SK-N-SH treated with all-trans-retinoic acid at 6 μM for 48 hours (cell line): ENCODE data around the gene RIPK4.

Experiments
- ARNTL ChIP-seq: fragments of 450-650 bp; formaldehyde crosslinking; IDR thresholded peaks from 2 replicates; pipeline ENCODE4 v1.5.0; 2020; ENCODE audit warnings: low read depth, mild to moderate bottlenecking, moderate library complexity, borderline replicate concordance
- ESRRG ChIP-seq: fragments of 250-450 bp; sonication (Bioruptor Pico); IDR thresholded peaks from 2 replicates; pipeline ENCODE4 v1.6.1; 2021; ENCODE audit warnings: mild to moderate bottlenecking
- GLIS3 ChIP-seq: fragments of 250-450 bp; sonication (Bioruptor Pico); IDR thresholded peaks from 2 replicates; pipeline ENCODE4 v1.5.0; 2020; ENCODE audit warnings: mild to moderate bottlenecking, moderate library complexity
- OSR1 ChIP-seq: fragments of 250-450 bp; sonication (Bioruptor Pico); IDR thresholded peaks from 2 replicates; pipeline ENCODE4 v1.8.0; 2022; ENCODE audit warnings: moderate library complexity, mild to moderate bottlenecking, inconsistent platforms
- PPARA ChIP-seq: fragments of 250-450 bp; sonication (Bioruptor Pico); IDR thresholded peaks from 2 replicates; pipeline ENCODE4 v1.5.0; 2020; ENCODE audit warnings: mild to moderate bottlenecking, borderline replicate concordance
- RARB ChIP-seq: fragments of 250-450 bp; sonication (Bioruptor Pico); IDR thresholded peaks from 2 replicates; pipeline ENCODE4 v1.8.0; 2021; ENCODE audit warnings: mild to moderate bottlenecking, moderate library complexity
- TOX ChIP-seq: fragments of 250-450 bp; sonication (Bioruptor Pico); IDR thresholded peaks from 2 replicates; pipeline ENCODE4 v1.8.0; 2021; ENCODE audit warnings: mild to moderate bottlenecking, moderate library complexity, borderline replicate concordance
- ZC3H10 ChIP-seq: fragments of 250-450 bp; sonication (Bioruptor Pico); IDR thresholded peaks from 2 replicates; pipeline ENCODE4 v1.5.1; 2021; ENCODE audit warnings: mild to moderate bottlenecking, moderate library complexity
- ZFP30 ChIP-seq: fragments of 450-650 bp; formaldehyde crosslinking; IDR thresholded peaks from 2 replicates; pipeline ENCODE4 v1.5.0; 2022; ENCODE audit warnings: mild to moderate bottlenecking, moderate library complexity
- ZNF8 ChIP-seq: fragments of 450-650 bp; formaldehyde crosslinking; IDR thresholded peaks from 2 replicates; pipeline ENCODE4 v1.5.0; 2020; ENCODE audit warnings: mild to moderate bottlenecking, moderate library complexity
- TF ChIP-seq, protein P1 (sequence below): fragments of 250-450 bp; sonication (Bioruptor Pico); IDR thresholded peaks from 2 replicates; pipeline ENCODE4 v1.8.0; 2020; ENCODE audit warnings: mild to moderate bottlenecking, moderate library complexity, borderline replicate concordance
- TF ChIP-seq, protein P2 (sequence below): fragments of 250-450 bp; sonication (Bioruptor Pico); IDR thresholded peaks from 2 replicates; pipeline ENCODE4 v1.5.1; 2020; ENCODE audit warnings: low read depth, mild to moderate bottlenecking, moderate library complexity
- TF ChIP-seq, protein P3 (sequence below): fragments of 250-450 bp; sonication (Bioruptor Pico); IDR thresholded peaks from 2 replicates; pipeline ENCODE4 v1.5.1; 2021; ENCODE audit warnings: mild to moderate bottlenecking, moderate library complexity

DNA sequence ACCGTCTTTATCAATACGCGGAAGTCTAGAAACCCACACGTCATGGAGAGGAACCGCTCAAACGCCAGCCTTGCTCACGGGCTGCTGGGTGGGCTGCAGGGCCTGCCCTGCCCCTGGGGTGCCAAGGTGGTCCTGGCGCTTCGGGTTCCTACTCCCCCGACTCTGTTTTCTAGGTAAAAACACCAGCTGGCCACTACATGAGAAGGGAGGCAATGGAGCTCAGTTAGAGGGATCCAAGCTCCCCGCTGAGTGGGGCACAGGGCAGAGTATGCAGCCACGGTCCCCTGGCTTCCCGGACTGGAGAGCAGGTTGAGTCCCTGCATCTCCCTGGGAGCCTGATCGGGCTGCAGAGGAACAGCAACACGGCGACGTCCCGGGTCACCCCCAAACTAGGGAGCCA is 41.2 kb upstream of the RIPK4 start:
- TF ChIP-seq PPARA (CRISPR knock-in tag) = no peak
- no peak for TF ChIP-seq ZFP30 (CRISPR knock-in tag)
- TF ChIP-seq, protein P1, sequence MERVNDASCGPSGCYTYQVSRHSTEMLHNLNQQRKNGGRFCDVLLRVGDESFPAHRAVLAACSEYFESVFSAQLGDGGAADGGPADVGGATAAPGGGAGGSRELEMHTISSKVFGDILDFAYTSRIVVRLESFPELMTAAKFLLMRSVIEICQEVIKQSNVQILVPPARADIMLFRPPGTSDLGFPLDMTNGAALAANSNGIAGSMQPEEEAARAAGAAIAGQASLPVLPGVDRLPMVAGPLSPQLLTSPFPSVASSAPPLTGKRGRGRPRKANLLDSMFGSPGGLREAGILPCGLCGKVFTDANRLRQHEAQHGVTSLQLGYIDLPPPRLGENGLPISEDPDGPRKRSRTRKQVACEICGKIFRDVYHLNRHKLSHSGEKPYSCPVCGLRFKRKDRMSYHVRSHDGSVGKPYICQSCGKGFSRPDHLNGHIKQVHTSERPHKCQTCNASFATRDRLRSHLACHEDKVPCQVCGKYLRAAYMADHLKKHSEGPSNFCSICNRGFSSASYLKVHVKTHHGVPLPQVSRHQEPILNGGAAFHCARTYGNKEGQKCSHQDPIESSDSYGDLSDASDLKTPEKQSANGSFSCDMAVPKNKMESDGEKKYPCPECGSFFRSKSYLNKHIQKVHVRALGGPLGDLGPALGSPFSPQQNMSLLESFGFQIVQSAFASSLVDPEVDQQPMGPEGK (CRISPR knock-in tag) = no peak
- TF ChIP-seq, protein P2, sequence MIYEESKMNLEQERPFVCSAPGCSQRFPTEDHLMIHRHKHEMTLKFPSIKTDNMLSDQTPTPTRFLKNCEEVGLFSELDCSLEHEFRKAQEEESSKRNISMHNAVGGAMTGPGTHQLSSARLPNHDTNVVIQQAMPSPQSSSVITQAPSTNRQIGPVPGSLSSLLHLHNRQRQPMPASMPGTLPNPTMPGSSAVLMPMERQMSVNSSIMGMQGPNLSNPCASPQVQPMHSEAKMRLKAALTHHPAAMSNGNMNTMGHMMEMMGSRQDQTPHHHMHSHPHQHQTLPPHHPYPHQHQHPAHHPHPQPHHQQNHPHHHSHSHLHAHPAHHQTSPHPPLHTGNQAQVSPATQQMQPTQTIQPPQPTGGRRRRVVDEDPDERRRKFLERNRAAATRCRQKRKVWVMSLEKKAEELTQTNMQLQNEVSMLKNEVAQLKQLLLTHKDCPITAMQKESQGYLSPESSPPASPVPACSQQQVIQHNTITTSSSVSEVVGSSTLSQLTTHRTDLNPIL (CRISPR knock-in tag) = no peak
- no peak for TF ChIP-seq ARNTL
- no peak for TF ChIP-seq GLIS3
- TF ChIP-seq, protein P3, sequence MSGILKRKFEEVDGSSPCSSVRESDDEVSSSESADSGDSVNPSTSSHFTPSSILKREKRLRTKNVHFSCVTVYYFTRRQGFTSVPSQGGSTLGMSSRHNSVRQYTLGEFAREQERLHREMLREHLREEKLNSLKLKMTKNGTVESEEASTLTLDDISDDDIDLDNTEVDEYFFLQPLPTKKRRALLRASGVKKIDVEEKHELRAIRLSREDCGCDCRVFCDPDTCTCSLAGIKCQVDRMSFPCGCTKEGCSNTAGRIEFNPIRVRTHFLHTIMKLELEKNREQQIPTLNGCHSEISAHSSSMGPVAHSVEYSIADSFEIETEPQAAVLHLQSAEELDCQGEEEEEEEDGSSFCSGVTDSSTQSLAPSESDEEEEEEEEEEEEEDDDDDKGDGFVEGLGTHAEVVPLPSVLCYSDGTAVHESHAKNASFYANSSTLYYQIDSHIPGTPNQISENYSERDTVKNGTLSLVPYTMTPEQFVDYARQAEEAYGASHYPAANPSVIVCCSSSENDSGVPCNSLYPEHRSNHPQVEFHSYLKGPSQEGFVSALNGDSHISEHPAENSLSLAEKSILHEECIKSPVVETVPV (CRISPR knock-in tag) = no peak
- TF ChIP-seq OSR1 (CRISPR knock-in tag) = no peak
- no peak for TF ChIP-seq ESRRG
- no peak for TF ChIP-seq RARB
- TF ChIP-seq TOX (CRISPR knock-in tag) = no peak
- no peak for TF ChIP-seq ZC3H10 (CRISPR knock-in tag)
- TF ChIP-seq ZNF8 = no peak
